GM10248 (cell line): ENCODE results near the gene EFNA1.
"Not testable (repeated sequence)": the region's sequence is repeated elsewhere in the genome, so short reads cannot be mapped to it uniquely, and the experiment has no call there.

Experiments
- CTCF ChIA-PET: fragments of 300-600 bp; sonication (Branson Sonifier 250); formaldehyde crosslinking; extraction: SDS; loops from one replicate; lab custom pipeline; 2021; ENCODE audit warnings: antibody characterized with exemption; lab: Yijun Ruan, JAX
- POLR2A ChIA-PET: fragments of 350-650 bp; sonication (Branson Sonifier 250); formaldehyde crosslinking; extraction: SDS; loops from one replicate; lab custom pipeline; 2020; ENCODE audit warnings: antibody characterized with exemption; lab: Yijun Ruan, JAX
- DNase-seq: peaks from one replicate; pipeline ENCODE4 v3.0.0; 2012; ENCODE audit errors: extremely low spot score
- CTCF ChIP-seq: IDR thresholded peaks from 2 replicates; pipeline ENCODE4 v1.5.1; 2012; ENCODE audit warnings: mild to moderate bottlenecking, low read depth; ENCODE audit errors: extremely low read depth, missing control alignments, control extremely low read depth

Gene EFNA1

GRCh38 chr1:155113450-155113980 lies 14.2 kb upstream of the EFNA1 start:
- CTCF ChIA-PET = no interaction called here
- POLR2A ChIA-PET = no interaction called here
- no peak for DNase-seq
- no peak for TF ChIP-seq CTCF

GRCh38 chr1:155116113-155116764 lies 11.4 kb upstream of the EFNA1 start:
- TF ChIP-seq CTCF = no peak
- POLR2A ChIA-PET = no interaction called here
- DNase-seq = no peak

DNA sequence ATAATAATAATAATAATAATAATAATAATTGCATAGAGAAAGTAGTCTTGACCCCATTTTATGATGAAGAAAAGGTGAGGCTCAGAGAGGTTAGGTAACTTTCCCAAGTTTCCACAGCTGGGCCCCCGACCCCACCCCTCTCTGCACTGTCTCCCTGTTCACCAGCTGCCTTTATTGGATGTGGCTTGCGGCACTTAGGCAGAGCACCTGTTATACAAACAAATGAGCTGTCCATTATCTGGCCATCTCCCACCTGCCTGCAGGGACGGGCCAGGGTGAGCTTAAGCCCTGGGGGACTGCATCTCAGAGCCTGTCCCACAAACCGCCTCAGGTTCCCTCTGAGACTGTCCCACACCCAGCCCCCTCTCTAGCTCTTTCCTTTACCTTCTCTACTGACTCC lies 10.1 kb upstream of the EFNA1 start:
- no peak for DNase-seq
- no peak for TF ChIP-seq CTCF
- POLR2A ChIA-PET = no interaction called here
- CTCF ChIA-PET = interaction anchor here (0.8 to 1.7 kb wide), 3 partner anchors 12 to 32 kb away, joined by 4 to 8 read pairs (median 6); no protein-coding TSS in a partner anchor

More at GRCh38 chr1:155116113-155116764, 11.4 kb upstream of the EFNA1 start:
- CTCF ChIA-PET = interaction anchor here (1.2 to 2.8 kb wide), 7 partner anchors 13 to 62 kb away, joined by 3 to 17 read pairs (median 6); partner anchors contain the start of gene KRTCAP2

GRCh38 chr1:155118090-155118489 lies 9.6 kb upstream of the EFNA1 start:
- POLR2A ChIA-PET, DNase-seq: not testable (repeated sequence)
- CTCF ChIA-PET = interaction anchor here (0.8 to 1.7 kb wide), 3 partner anchors 12 to 33 kb away, joined by 4 to 8 read pairs (median 6); no protein-coding TSS in a partner anchor

DNA sequence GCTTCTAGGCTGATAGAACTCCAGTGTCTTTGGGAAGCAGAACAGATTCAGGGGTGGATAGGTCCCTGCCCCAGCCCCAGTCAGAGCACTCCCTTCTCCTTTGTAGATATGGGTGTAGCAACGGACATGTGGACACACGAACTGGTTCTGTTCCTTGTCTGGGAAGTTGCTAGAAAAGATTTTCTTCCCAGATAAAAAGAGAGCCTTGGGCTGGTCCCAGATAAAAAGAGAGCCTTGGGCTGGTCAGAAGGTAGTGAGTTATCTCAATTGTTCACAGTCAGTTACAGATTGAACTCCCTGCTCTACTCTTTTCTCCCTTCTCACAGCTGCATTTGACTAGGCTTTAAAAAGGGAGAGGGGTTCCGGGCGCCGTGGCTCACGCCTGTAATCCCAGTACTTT lies 7.4 kb upstream of the EFNA1 start:
- no peak for TF ChIP-seq CTCF
- DNase-seq = no peak
- CTCF ChIA-PET = interaction anchor here (0.9 to 2.8 kb wide), 3 partner anchors 29 to 100 kb away, joined by 3 to 16 read pairs (median 3); no protein-coding TSS in a partner anchor
- POLR2A ChIA-PET = no interaction called here

DNA sequence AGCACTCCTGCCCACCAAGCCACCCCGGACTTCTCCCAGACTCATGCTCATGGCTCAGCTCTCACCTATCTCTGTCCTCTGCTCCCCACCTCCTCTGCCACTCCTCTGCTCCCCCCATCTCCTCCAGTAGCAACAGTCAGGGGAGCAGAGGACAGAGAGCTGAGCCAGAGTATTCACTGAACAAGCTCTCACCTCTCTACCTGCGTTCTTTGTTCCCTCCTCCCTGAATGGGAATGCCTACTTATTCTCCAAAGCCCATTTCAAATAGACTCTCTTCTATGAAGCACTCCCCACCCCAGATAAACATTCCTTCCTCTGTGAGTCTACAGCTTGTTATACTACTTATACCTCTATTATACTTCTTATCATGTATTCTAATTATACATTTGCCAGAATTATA lies 6.4 kb upstream of the EFNA1 start:
- no peak for DNase-seq
- CTCF ChIA-PET = interaction anchor here (1.1 to 2.8 kb wide), 3 partner anchors 15 to 47 kb away, joined by 3 to 16 read pairs (median 3); no protein-coding TSS in a partner anchor
- TF ChIP-seq CTCF = no peak
- POLR2A ChIA-PET = no interaction called here

GRCh38 chr1:155122308-155122707 lies 5.4 kb upstream of the EFNA1 start:
- no peak for TF ChIP-seq CTCF
- DNase-seq = no peak
- ChIA-PET CTCF (interaction anchor here (1.1 to 2.8 kb wide), 3 partner anchors 31 to 62 kb away, joined by 3 to 16 read pairs (median 3); no protein-coding TSS in a partner anchor), POLR2A (no interaction called here)
